Stimulated activated CD4-positive, alpha-beta T cell treated with anti-CD3 and anti-CD28 coated beads, Interleukin-12 subunit alpha, Interleukin-12 subunit beta, amount 100 ng/mL, for 48 hours (primary cell): Measurements from ENCODE around the gene SLC6A5.
A peak's percentile ranks its signal among the peaks of the same experiment; 100 is the strongest.

Experiments used
- DNase-seq, 3 donors: peaks; one replicate each; pipeline ENCODE4 v3.0.0-alpha.2; 2020; ENCODE audit warnings: low read depth in 2 of 3, low spot score in 1 of 3

SLC6A5 gene

GRCh38 chr11:20596205-20597153 is 2.9 kb upstream of the SLC6A5 start:
- no peak for DNase-seq

DNA sequence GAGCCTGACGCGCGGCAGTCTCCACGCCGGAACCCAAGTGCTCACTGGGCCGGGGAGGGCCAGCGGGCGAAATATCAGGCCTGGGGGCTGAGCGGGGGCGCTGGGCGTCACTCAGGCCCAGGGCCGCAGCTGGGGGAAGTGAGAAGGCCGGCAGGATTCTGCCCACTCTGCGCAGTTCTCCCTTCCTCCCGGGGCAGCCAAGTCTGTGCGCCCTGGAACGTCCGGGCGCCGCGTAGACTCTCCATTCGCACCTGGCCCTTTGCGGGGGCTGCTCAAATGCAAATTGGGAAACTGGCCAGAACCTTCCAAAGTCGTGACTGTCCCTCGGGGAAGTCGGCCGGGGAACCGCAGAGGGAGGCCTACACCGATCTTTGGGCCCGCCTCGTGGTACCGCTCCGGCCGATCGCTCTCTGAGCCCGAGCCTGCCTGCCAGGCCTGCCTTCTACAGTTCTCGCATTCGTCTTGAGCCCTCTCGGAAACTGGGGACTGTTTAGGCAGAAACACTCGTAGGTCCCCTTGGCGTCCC is 2.2 kb upstream of the SLC6A5 start:
- DNase-seq = no peak

GRCh38 chr11:20597680-20598484 is 1.5 kb upstream of the SLC6A5 start:
- DNase-seq = no peak

GRCh38 chr11:20598492-20598891 is 916 bp upstream of the SLC6A5 start:
- no peak for DNase-seq

DNA sequence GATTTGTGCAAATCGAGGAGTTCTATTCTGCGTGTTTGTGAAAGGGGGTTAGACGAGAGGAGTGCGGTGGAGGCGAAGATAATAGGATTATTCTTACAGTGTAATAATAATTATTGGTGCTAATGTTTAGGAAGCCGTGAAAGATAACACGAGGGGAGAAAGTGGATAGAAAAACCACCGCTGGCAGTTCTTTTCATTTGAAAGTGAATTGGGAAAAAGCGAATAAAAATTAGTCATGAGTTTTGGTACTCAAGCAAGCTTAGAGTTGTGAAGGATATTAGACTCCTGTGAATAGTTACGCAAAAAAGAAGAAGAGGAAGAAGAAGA is 575 bp downstream of the SLC6A5 start:
- DNase-seq = no peak

DNA sequence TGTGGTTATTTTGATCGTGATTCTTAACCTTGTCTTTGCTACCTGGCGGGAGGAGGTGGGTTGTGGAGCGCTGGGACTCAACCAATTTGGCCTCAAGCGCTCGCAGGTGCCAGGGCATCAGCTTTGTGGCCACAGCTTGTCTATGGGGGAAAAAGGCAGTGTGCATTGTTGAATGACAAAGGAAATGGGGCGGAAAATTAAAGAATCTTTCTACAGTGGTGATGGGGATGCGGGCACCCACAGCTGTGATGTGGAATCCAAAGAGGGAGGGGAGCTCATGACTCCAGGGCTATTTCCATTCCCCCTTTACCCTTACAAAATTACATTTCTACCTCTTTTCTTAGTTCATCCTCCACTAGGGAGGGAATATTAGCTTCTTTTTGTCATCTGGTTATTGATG is 1.1 kb downstream of the SLC6A5 start:
- DNase-seq = no peak

GRCh38 chr11:20601221-20601914 is 2.0 kb downstream of the SLC6A5 start:
- DNase-seq = no peak

DNA sequence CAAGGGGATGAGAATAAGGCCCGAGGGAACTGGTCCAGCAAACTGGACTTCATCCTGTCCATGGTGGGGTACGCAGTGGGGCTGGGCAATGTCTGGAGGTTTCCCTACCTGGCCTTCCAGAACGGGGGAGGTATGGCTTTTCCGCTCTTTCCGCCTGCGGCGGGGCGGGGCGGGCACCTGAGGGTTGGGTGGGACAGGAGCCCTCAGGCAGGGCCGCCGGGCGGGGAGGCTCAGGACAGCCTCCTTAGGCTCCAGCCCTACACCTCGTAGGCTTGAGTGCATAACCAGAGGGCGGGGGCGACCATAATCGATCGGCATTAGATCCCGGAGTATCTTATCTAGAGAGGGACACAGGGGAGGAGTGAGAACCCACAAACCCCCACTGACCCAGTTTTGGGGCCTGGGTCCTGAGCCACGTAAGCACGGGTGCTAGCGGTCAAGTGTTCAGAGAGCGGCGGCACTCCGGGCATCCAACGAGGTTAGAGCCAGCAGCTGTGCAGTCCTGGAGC is 4.9 kb downstream of the SLC6A5 start:
- no peak for DNase-seq

DNA sequence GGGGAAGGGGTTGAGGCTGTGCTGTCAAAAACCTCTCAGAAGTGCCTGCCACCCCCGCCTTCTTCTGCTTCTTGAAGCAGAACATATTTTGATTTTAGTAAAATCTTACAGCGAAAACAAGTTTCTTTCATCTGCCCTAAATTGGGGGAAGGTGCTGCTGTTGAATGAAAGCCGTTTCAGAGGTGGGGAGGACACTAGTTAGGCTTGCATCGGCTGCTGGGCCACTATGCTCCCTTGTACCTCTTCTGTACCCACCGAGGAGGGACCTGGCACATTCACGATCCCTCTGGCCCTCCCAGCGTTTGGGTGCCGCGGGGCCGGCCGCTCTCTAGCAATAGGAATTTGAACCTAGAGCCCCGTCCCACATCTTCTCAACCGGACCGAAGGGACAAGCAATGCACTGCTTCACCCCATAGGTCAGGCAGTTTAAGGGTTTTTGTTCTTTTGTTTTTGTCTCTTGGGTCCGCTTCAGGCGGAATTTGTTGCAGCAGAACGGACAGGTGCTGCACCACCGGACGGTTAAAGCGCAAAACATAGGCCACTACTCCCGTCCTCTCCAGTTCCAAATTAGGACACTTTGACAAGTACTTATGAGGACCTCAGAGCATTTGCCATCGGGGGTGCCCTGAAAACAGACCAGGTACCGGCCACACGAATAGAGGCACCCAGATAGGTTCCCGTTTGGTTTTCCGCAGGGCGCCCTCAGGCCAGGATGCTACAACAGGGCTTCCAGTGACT is 5.6 kb downstream of the SLC6A5 start:
- no peak for DNase-seq

DNA sequence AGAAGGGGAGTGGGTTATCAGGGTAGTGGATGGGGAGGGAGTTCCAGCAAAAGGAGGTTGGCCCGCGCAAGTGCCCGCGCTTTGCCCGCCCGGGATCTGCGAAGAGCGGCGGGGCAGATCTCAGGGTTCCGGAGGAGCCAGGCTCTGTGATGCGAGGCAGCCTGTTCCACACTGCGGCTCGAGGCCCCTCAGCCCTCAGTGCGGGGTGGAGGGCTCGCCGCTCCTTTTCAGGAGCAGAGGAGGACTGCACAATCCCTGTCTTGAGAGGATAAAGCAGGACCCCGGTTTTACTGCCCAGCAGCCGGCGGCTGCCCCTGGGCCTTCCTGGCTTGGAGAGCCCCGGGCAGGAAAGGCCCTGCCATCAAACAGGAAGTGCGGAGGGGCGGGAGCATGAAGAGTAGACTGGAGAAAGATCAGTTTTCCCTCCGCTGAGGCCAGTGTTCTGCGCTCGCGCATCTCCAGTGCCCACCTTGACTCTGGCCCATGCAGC is 6.2 kb downstream of the SLC6A5 start:
- no peak for DNase-seq

GRCh38 chr11:20608934-20609333 is 9.5 kb downstream of the SLC6A5 start:
- no peak for DNase-seq

DNA sequence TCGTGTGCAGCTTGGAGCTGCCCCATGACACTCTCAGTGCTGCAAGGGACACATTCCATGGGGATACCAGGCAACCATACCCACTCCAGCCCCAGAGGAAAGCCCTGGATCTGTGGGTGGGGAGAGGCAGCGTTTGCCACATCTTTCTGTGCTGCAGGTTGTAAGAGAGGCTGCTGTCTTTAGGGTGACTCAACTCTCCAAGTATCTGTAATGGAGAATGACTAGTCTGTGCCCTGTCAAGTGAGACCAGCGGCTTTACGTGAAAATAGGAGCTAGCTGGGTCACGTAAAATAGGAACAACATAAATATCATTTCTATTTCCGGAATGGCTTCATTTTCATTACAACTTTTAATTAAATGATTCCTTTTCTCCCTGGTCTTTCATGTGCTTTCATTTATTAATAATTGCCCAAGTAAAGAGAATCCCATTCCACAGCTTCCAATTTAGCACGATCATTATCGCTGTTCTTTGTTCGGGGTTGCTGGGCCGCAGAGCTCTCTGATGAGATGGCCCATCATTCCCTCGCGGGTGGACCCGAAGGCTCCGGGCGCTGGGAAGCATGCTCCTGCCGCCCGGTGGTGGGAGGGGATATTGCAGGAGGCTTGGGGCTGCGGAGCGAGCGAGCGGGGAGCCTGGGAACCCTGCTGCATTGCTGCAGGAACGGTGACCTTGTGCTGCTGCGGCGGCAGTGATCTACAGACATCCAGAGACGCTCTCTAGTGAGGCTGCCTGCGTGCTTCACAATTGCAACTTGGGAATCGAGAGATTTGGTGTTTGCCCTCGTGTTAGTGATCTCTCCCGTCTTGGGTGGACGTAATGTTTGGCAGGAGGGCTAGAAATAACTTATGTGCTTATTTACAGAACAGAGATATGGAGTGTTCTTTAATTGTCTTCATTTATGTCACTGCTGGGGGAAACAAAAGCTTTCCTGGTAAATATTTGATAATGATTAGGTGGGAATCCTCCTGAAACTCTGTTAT is 10.6 kb downstream of the SLC6A5 start:
- peak; percentile 35 to 65 (median 57) for DNase-seq

GRCh38 chr11:20610825-20611224 is 11.4 kb downstream of the SLC6A5 start:
- no peak for DNase-seq

DNA sequence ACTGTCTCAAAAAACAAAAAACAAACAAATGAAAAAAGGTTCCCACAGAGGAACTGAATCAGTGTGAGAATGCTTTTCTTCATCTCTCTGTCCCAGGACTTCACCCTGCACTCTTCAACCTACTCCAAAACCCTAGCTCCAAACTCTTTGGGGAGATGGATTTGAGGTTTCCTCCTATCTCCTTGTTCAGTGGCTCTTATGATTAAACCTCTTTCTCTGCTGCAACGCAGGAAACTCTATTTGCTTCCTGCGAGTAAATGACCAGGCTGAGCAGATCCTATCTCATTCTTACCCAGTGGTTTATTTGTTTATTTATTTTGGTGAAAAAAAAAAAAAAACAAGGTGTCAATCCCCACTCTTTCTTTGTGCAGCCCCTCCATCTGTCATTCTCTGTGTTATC is 12.0 kb downstream of the SLC6A5 start:
- DNase-seq = no peak

DNA sequence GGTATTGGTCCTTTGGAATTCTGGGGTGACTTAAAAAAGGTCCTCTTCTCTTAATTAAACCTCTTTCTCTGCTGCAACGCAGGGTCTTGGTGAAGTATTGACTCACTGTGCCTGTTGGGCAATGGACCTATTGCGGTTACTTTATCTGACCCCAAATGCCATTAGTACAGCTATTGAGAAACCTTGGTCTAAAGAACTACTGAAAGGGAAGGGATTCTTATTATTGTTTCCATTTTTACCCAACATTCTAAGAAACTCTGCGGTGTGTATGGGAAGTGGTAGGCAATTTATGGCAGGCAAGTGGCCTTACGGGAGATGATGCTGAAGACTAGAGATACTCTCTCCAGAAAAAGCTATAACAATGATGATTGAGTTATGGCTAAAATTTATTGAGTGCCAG is 12.5 kb downstream of the SLC6A5 start:
- no peak for DNase-seq

DNA sequence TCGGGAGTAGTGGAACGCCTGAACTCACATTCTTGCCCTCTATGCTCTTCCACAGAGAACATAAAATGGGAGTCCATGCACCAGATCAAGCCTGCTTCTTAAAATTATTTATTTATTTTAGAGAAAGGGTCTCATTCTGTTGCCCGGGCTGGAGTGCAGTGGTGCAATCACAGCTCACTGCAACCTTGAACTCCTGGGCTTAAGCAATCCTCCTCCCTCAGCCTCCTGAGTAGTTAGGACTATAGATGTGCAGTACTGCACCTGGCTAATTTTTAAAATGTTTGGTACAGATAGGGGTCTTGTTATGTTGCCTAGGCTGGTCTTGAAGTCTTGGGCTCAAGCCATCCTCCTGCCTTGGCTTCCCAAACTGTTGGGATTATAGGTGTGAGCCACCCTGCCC is 13.0 kb downstream of the SLC6A5 start:
- no peak for DNase-seq

DNA sequence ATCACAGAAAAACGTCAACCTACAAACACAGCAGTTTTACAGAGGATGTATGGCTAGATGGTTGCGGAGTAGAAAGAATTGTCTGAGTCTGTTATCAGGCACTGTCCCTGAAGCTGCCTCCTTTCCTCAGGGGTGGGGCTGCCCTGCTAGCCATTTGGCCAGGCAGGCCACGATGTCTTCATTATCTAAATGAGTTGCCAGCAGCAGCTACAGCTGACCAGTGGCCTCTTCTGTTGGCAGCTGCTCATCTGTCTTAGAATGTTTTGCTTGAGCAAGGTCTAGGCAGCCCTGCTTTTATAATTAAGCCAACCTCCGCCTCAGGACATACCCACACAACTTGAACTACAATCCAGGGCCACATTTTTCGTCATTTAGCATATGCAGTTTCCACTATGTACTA is 17.5 kb downstream of the SLC6A5 start:
- no peak for DNase-seq

- no peak for DNase-seq
Measured at GRCh38 chr11:20617346-20618005, 18.1 kb downstream of the SLC6A5 start.

GRCh38 chr11:20618083-20618482 is 18.7 kb downstream of the SLC6A5 start:
- no peak for DNase-seq
